ENCODE data around the gene KCNH6.

KCNH6 gene

GRCh38 chr17:63486317-63487013 lies 36.7 kb upstream of the KCNH6 start:
- DNase-seq (ENCODE audit: low read depth in 2 of 2, low spot score in 1 of 2) = no peak

- no peak for DNase-seq (ENCODE audit: low read depth in 2 of 2, low spot score in 1 of 2)
These were observed 36.2 kb upstream of the KCNH6 start for GRCh38 chr17:63487014-63487339.

GRCh38 chr17:63488851-63489250 lies 34.3 kb upstream of the KCNH6 start:
- no peak for DNase-seq (ENCODE audit: low read depth in 2 of 2, low spot score in 1 of 2)

- DNase-seq (ENCODE audit: low read depth in 2 of 2, low spot score in 1 of 2) = no peak
These were observed 33.9 kb upstream of the KCNH6 start for GRCh38 chr17:63489291-63489690.

GRCh38 chr17:63490329-63490728 lies 32.8 kb upstream of the KCNH6 start:
- DNase-seq (ENCODE audit: low read depth in 2 of 2, low spot score in 1 of 2) = no peak

GRCh38 chr17:63490858-63491400 lies 32.2 kb upstream of the KCNH6 start:
- DNase-seq (ENCODE audit: low read depth in 2 of 2, low spot score in 1 of 2) = no peak

GRCh38 chr17:63491413-63491812 lies 31.7 kb upstream of the KCNH6 start:
- DNase-seq (ENCODE audit: low read depth in 2 of 2, low spot score in 1 of 2) = no peak

GRCh38 chr17:63491977-63492618 lies 31.1 kb upstream of the KCNH6 start:
- DNase-seq (ENCODE audit: low read depth in 2 of 2, low spot score in 1 of 2) = no peak

GRCh38 chr17:63492940-63493339 lies 30.2 kb upstream of the KCNH6 start:
- no peak for DNase-seq (ENCODE audit: low read depth in 2 of 2, low spot score in 1 of 2)

GRCh38 chr17:63493411-63493810 lies 29.7 kb upstream of the KCNH6 start:
- no peak for DNase-seq (ENCODE audit: low read depth in 2 of 2, low spot score in 1 of 2)

GRCh38 chr17:63494300-63494928 lies 28.7 kb upstream of the KCNH6 start:
- no peak for DNase-seq (ENCODE audit: low read depth in 2 of 2, low spot score in 1 of 2)

GRCh38 chr17:63495491-63495890 lies 27.7 kb upstream of the KCNH6 start:
- DNase-seq (ENCODE audit: low read depth in 2 of 2, low spot score in 1 of 2) = no peak

- no peak for DNase-seq (ENCODE audit: low read depth in 2 of 2, low spot score in 1 of 2)
These were observed 27.0 kb upstream of the KCNH6 start for GRCh38 chr17:63496177-63496576.

GRCh38 chr17:63496663-63497400 lies 26.3 kb upstream of the KCNH6 start:
- DNase-seq (ENCODE audit: low read depth in 2 of 2, low spot score in 1 of 2) = no peak

GRCh38 chr17:63497708-63498483 lies 25.3 kb upstream of the KCNH6 start:
- no peak for DNase-seq (ENCODE audit: low read depth in 2 of 2, low spot score in 1 of 2)

- no peak for DNase-seq (ENCODE audit: low read depth in 2 of 2, low spot score in 1 of 2)
These were observed 24.4 kb upstream of the KCNH6 start for GRCh38 chr17:63498626-63499195.

- no peak for DNase-seq (ENCODE audit: low read depth in 2 of 2, low spot score in 1 of 2)
These were observed 22.4 kb upstream of the KCNH6 start for GRCh38 chr17:63500543-63501390.

GRCh38 chr17:63503341-63503705 lies 19.8 kb upstream of the KCNH6 start:
- no peak for DNase-seq (ENCODE audit: low read depth in 2 of 2, low spot score in 1 of 2)

GRCh38 chr17:63504261-63504660 lies 18.9 kb upstream of the KCNH6 start:
- no peak for DNase-seq (ENCODE audit: low read depth in 2 of 2, low spot score in 1 of 2)

GRCh38 chr17:63505341-63505740 lies 17.8 kb upstream of the KCNH6 start:
- no peak for DNase-seq (ENCODE audit: low read depth in 2 of 2, low spot score in 1 of 2)
